Fibroblast of lung (primary cell): Measurements from ENCODE around the gene ERVW-1. TPM values are rescaled to one million over a fixed set of nuclear protein-coding genes. Genes with fewer than 3 reads are reported as not detected.

ENCODE experiments used
- DNase-seq, 2 donors: peaks; one replicate each; pipeline versions ENCODE4 v3.0.0 to v3.0.0-alpha.2; 2010; ENCODE audit warnings: low read depth in 2 of 2
- H2AFZ ChIP-seq: 2 replicates; pipeline ENCODE4 v1.5.1; 2012; ENCODE audit warnings: low read length, control low read depth, inconsistent platforms
- H3K27ac ChIP-seq: 2 replicates; pipeline ENCODE4 v1.5.1; 2011; ENCODE audit warnings: low read length, control low read depth; ENCODE audit not compliant: insufficient read depth
- H3K27me3 ChIP-seq: 2 replicates; pipeline ENCODE4 v1.5.1; 2011; ENCODE audit warnings: mild to moderate bottlenecking, low read length; ENCODE audit not compliant: control insufficient read depth, insufficient read depth
- H3K36me3 ChIP-seq: 2 replicates; pipeline ENCODE4 v1.5.1; 2011; ENCODE audit warnings: low read length; ENCODE audit not compliant: control insufficient read depth, insufficient read depth
- H3K4me1 ChIP-seq: 2 replicates; pipeline ENCODE4 v1.5.1; 2011; ENCODE audit warnings: low read length; ENCODE audit not compliant: control insufficient read depth, insufficient read depth; ENCODE audit errors: extremely low read depth
- H3K4me2 ChIP-seq: 2 replicates; pipeline ENCODE4 v1.5.1; 2011; ENCODE audit warnings: low read length, control low read depth; ENCODE audit not compliant: insufficient read depth; ENCODE audit errors: extremely low read depth
- H3K4me3 ChIP-seq, 4 experiments: fragments of 200-600 bp in 1 of 4; sonication (generic) in 1 of 4; replicated peaks in 1 of 4; 2 replicates each; pipeline ENCODE4 v1.5.1; 2011 to 2016; ENCODE audit warnings: low read length in 4 of 4, low read depth in 3 of 4, mild to moderate bottlenecking in 3 of 4, control low read depth in 2 of 4, inconsistent platforms in 1 of 4, mixed read lengths in 1 of 4; ENCODE audit not compliant: insufficient read depth in 1 of 4; ENCODE audit errors: control extremely low read depth in 1 of 4
- H3K79me2 ChIP-seq: 2 replicates; pipeline ENCODE4 v1.5.1; 2012; ENCODE audit warnings: mild to moderate bottlenecking, low read length, inconsistent platforms; ENCODE audit not compliant: control insufficient read depth, insufficient read depth
- H3K9ac ChIP-seq: 2 replicates; pipeline ENCODE4 v1.5.1; 2011; ENCODE audit warnings: mild to moderate bottlenecking, low read length, control low read depth; ENCODE audit not compliant: insufficient read depth
- H3K9me3 ChIP-seq: 2 replicates; pipeline ENCODE4 v1.5.1; 2012; ENCODE audit warnings: low read depth, low read length; ENCODE audit not compliant: control insufficient read depth, insufficient read depth
- H4K20me1 ChIP-seq: 2 replicates; pipeline ENCODE4 v1.5.1; 2011; ENCODE audit warnings: low read length; ENCODE audit not compliant: control insufficient read depth, insufficient read depth; ENCODE audit errors: extremely low read depth
- CTCF ChIP-seq, 2 donors: IDR thresholded peaks in 1 of 2; conservative IDR thresholded peaks in 1 of 2; 1 replicate in 1 of 2; 2 replicates in 1 of 2; pipeline ENCODE4 v1.5.1; 2011 to 2012; ENCODE audit warnings: low read length in 2 of 2, control low read depth in 1 of 2, inconsistent platforms in 1 of 2, low read depth in 1 of 2, mild to moderate bottlenecking in 1 of 2
- EZH2 ChIP-seq: IDR thresholded peaks from 2 replicates; pipeline ENCODE4 v1.5.1; 2012; ENCODE audit warnings: low read length, control low read depth, mild to moderate bottlenecking; ENCODE audit errors: missing control alignments
- polyA plus RNA-seq, 2 donors: library from polyadenylated mRNA; depleted of rRNA in 1 of 2; stranded (reverse) in 1 of 2; unstranded in 1 of 2; fragments of >200 nt; gene quantifications; 2 replicates each; pipeline ENCODE4 v1.2.1, GENCODE V29; 2011 to 2012; ENCODE audit warnings: missing spikeins in 1 of 2
- total RNA-seq: library from RNA; depleted of rRNA; stranded (reverse); fragments of >200 nt; gene quantifications from 2 replicates; pipeline ENCODE4 v1.2.1, GENCODE V29; 2014

Gene ERVW-1
- total and polyA plus RNA-seq, 2 donors (not counting 1 experiment from before 2014, with no cell fraction given) = not detected

DNA sequence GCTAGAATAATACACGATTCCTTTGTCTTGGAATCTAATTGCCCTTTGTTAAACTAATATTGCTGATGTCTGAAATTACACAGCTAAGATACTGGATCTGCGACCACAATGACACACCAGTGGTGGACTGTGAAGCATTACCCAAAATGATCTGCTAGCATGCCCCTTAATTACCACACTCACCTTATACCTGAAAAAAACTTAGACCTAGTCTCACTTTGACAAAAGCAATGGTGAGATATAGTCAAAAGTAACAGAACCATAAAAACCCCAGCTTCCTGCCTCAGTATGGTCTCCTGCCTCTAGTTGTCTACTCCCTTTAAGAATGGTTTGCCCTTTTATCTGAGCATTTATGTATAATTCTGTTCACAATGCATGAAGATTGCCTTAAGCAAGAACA lies 20.8 kb upstream of the ERVW-1 start:
- no peaks in the 10 kb centered on the region for H3K36me3 ChIP-seq

DNA sequence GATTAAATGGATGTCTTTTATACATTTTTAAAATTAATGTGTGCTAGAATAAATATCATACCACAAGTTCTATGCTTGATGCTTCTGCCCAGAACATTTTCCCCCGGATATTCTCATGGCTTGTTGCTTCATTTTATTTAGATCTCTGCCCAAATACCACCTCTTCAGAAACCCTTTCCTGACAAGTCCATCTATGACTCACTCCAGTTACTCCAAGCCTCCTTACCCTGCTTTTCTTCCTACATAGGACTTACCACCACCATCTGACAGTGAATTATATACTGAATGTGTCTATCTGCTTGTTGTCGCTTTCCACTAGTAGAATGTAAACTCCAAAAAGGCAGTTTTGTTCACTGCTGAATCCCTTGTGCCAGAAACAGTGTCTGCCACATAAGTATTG lies 19.1 kb upstream of the ERVW-1 start:
- Histone ChIP-seq H3K27ac (no peak overlapping the region), H3K27me3 (no peaks in the 10 kb centered on the region)
- DNase-seq = peak in 1 of 2 donors; percentile 41

More for the DNA sequence above, 20.8 kb upstream of the ERVW-1 start:
- TF ChIP-seq EZH2 (no peak), CTCF (conservative IDR thresholded peaks at IDR 0.05 in 1 of 2, IDR thresholded peaks at IDR 0.05 in 1 of 2; ENCODE audit: low read depth in 1 of 2, low read length in 2 of 2) (no peak)
- Histone ChIP-seq H2AFZ (no peak overlapping the region), H4K20me1 (no peaks in the 10 kb centered on the region), H3K4me3 (no peak overlapping the region), H3K9ac (no peak overlapping the region), H3K27ac (no peak overlapping the region), H3K79me2 (no peaks in the 10 kb centered on the region), H3K4me2 (no peak overlapping the region), H3K9me3 (no peaks in the 10 kb centered on the region), H3K4me1 (no peaks in the 10 kb centered on the region), H3K27me3 (no peaks in the 10 kb centered on the region)
- no peak for DNase-seq

DNA sequence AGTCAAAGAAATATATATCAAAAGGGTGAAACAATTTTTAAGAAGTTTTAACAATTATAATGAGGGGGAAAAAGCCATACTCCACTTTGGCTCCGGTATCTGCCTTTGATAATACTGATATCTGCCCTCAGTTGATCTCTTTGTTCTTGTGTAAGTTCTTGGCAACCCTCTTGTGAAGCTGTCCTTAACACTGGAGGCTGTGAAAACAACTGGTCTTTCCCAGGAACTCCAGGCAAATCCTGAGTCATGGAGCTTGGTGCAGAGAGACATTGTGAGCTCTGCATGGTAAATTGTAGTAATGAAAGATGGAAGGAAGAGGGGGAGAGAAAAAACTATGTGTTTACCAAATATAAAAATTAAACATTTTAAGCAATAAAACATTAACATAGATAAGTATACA lies 11.9 kb upstream of the ERVW-1 start:
- H3K4me1 ChIP-seq = no peaks in the 10 kb centered on the region
- DNase-seq = peak in 1 of 2 donors; percentile 2
- H3K4me3 ChIP-seq = no peak overlapping the region
- no peak overlapping the region for H3K4me2 ChIP-seq
- H3K9ac ChIP-seq = no peak overlapping the region
- no peaks in the 10 kb centered on the region for H3K79me2 ChIP-seq
- no peaks in the 10 kb centered on the region for H3K36me3 ChIP-seq
- H3K27ac ChIP-seq = no peak overlapping the region
- H2AFZ ChIP-seq = no peak overlapping the region
- no peaks in the 10 kb centered on the region for H4K20me1 ChIP-seq
- TF ChIP-seq CTCF (conservative IDR thresholded peaks at IDR 0.05 in 1 of 2, IDR thresholded peaks at IDR 0.05 in 1 of 2; ENCODE audit: low read depth in 1 of 2, low read length in 2 of 2) (no peak), EZH2 (no peak)
- no peaks in the 10 kb centered on the region for H3K27me3 ChIP-seq
- H3K9me3 ChIP-seq = no peaks in the 10 kb centered on the region

More for the DNA sequence above, 19.1 kb upstream of the ERVW-1 start:
- no peak overlapping the region for H3K9ac ChIP-seq
- no peak overlapping the region for H3K4me3 ChIP-seq
- H3K4me1 ChIP-seq = no peaks in the 10 kb centered on the region
- no peak overlapping the region for H2AFZ ChIP-seq
- H3K36me3 ChIP-seq = no peaks in the 10 kb centered on the region
- no peak for TF ChIP-seq EZH2
- no peak for TF ChIP-seq CTCF (conservative IDR thresholded peaks at IDR 0.05 in 1 of 2, IDR thresholded peaks at IDR 0.05 in 1 of 2; ENCODE audit: low read depth in 1 of 2, low read length in 2 of 2)
- no peaks in the 10 kb centered on the region for H3K9me3 ChIP-seq
- H3K79me2 ChIP-seq = no peaks in the 10 kb centered on the region
- H4K20me1 ChIP-seq = no peaks in the 10 kb centered on the region
- no peak overlapping the region for H3K4me2 ChIP-seq
